WTC11 (cell line): ENCODE data around the gene GSTA1.

Experiments used
- CTCF ChIP-seq: fragments of 200-600 bp; IDR thresholded peaks from 2 replicates; pipeline ENCODE4 v1.8.0; 2022; ENCODE audit warnings: antibody characterized with exemption
- GABPB1 ChIP-seq: sonication (generic); formaldehyde crosslinking; IDR thresholded peaks from 2 replicates; pipeline ENCODE4 v1.8.1; 2023; ENCODE audit warnings: mild to moderate bottlenecking, missing genetic modification reagents
- MAX ChIP-seq: sonication (generic); formaldehyde crosslinking; IDR thresholded peaks from 2 replicates; pipeline ENCODE4 v1.8.0; 2022; ENCODE audit warnings: mild to moderate bottlenecking, missing genetic modification reagents
- NFYB ChIP-seq: sonication (generic); formaldehyde crosslinking; conservative IDR thresholded peaks from 2 replicates; pipeline ENCODE4 v1.8.0; 2022; ENCODE audit warnings: low read depth, missing genetic modification reagents
- SP1 ChIP-seq: sonication (generic); formaldehyde crosslinking; conservative IDR thresholded peaks from 2 replicates; pipeline ENCODE4 v1.8.1; 2022; ENCODE audit warnings: missing genetic modification reagents
- USF2 ChIP-seq: sonication (generic); formaldehyde crosslinking; IDR thresholded peaks from 2 replicates; pipeline ENCODE4 v1.8.1; 2023; ENCODE audit warnings: mild to moderate bottlenecking, missing genetic modification reagents, moderate library complexity
- ZBTB43 ChIP-seq: sonication (generic); formaldehyde crosslinking; IDR thresholded peaks from 2 replicates; pipeline ENCODE4 v1.8.1; 2023; ENCODE audit warnings: mild to moderate bottlenecking, missing genetic modification reagents
- ZNF121 ChIP-seq: sonication (generic); formaldehyde crosslinking; IDR thresholded peaks from 2 replicates; pipeline ENCODE4 v1.8.0; 2023; ENCODE audit warnings: missing genetic modification reagents
- ZSCAN18 ChIP-seq: fragments of 250-450 bp; sonication (Bioruptor Pico); IDR thresholded peaks from 2 replicates; pipeline ENCODE4 v2.1.2; 2022; ENCODE audit warnings: mild to moderate bottlenecking, moderate library complexity

- TF ChIP-seq GABPB1 (CRISPR knock-in tag) (no peak), CTCF (no peak), ZBTB43 (CRISPR knock-in tag) (no peak), SP1 (CRISPR knock-in tag) (no peak), NFYB (no peak), ZNF121 (no peak), MAX (CRISPR knock-in tag) (no peak), USF2 (CRISPR knock-in tag) (no peak), ZSCAN18 (CRISPR knock-in tag) (no peak)
These were observed 16.6 kb upstream of the GSTA1 start for GRCh38 chr6:52820198-52820597.
